Measurements from ENCODE around the gene CCDC106.

CCDC106 gene

GRCh38 chr19:55700813-55701212 is 52.8 kb downstream of the CCDC106 start:
- intact Hi-C loops (cut with DNase I) = no loop called here
- peak in 1 of 42 donors; percentile 29 for DNase-seq

GRCh38 chr19:55702131-55702627 is 54.2 kb downstream of the CCDC106 start:
- intact Hi-C loops (cut with DNase I) = no loop called here
- DNase-seq = peak in 1 of 42 donors; percentile 29
